BJ (cell line): ENCODE measurements around the gene CLEC4M. TPM values are rescaled to one million over a fixed set of nuclear protein-coding genes. Genes with fewer than 3 reads are reported as not detected.

Experiments used
- CTCF ChIA-PET: fragments of 350-600 bp; formaldehyde crosslinking; extraction: SDS; loops from one replicate; lab custom pipeline; 2021; ENCODE audit warnings: antibody characterized with exemption, inconsistent platforms; lab: Yijun Ruan, JAX
- POLR2A ChIA-PET: fragments of 300-600 bp; sonication (Branson Sonifier 250); formaldehyde crosslinking; extraction: SDS; loops from one replicate; lab custom pipeline; 2021; ENCODE audit warnings: antibody characterized with exemption; lab: Charles Lee
- DNase-seq: peaks from one replicate; pipeline ENCODE4 v3.0.0-alpha.2; 2011; ENCODE audit warnings: low read depth
- H3K27me3 ChIP-seq: 2 replicates; pipeline ENCODE4 v1.6.0; 2011; ENCODE audit warnings: low read length; ENCODE audit not compliant: control insufficient read depth, insufficient read depth
- H3K36me3 ChIP-seq: 2 replicates; pipeline ENCODE4 v1.5.1; 2011; ENCODE audit warnings: low read length; ENCODE audit not compliant: control insufficient read depth, insufficient read depth
- H3K4me3 ChIP-seq: 2 replicates; pipeline ENCODE4 v1.5.1; 2011; ENCODE audit warnings: low read depth, mild to moderate bottlenecking, control low read depth, low read length
- polyA plus RNA-seq: library from polyadenylated mRNA; depleted of rRNA; stranded (reverse); fragments of >200 nt; gene quantifications from 2 replicates; pipeline ENCODE4 v1.2.3, GENCODE V29; 2011
- TF ChIP-seq, protein P1 (sequence below): IDR thresholded peaks from 2 replicates; pipeline ENCODE4 v1.5.1; 2011; ENCODE audit warnings: low read depth, mild to moderate bottlenecking, control low read depth, inconsistent platforms, low read length, moderate library complexity; ENCODE audit not compliant: insufficient read depth

Gene CLEC4M
- polyA plus RNA-seq, 1 experiment = not detected

DNA sequence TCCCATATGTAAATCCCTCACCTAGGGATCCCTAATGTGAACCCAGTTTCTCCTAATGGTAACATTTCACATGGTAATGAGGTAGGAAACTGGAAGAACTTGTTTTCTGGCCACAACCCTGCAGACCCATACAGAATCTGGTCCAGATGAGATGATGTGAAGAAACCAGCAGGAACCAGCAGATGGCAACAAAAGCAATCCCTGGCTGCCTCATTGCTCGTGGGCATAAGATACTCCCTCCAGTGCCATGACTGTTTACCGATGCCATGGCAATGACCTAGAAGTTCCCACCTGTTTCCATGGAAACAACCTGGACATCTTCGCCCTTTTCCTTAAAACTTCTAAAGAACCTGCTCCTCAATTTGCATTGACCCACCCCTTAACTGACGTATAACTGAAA is 14.3 kb upstream of the CLEC4M start:
- Histone ChIP-seq H3K27me3 (peaks cover 2% of the 10 kb centered on the region), H3K4me3 (no peak overlapping the region), H3K36me3 (no peaks in the 10 kb centered on the region)
- ChIA-PET CTCF (no interaction called here), POLR2A (no interaction called here)
- TF ChIP-seq, protein P1, sequence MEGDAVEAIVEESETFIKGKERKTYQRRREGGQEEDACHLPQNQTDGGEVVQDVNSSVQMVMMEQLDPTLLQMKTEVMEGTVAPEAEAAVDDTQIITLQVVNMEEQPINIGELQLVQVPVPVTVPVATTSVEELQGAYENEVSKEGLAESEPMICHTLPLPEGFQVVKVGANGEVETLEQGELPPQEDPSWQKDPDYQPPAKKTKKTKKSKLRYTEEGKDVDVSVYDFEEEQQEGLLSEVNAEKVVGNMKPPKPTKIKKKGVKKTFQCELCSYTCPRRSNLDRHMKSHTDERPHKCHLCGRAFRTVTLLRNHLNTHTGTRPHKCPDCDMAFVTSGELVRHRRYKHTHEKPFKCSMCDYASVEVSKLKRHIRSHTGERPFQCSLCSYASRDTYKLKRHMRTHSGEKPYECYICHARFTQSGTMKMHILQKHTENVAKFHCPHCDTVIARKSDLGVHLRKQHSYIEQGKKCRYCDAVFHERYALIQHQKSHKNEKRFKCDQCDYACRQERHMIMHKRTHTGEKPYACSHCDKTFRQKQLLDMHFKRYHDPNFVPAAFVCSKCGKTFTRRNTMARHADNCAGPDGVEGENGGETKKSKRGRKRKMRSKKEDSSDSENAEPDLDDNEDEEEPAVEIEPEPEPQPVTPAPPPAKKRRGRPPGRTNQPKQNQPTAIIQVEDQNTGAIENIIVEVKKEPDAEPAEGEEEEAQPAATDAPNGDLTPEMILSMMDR = no peak; the same call in 1 of the 2 replicates
- DNase-seq = no peak

DNA sequence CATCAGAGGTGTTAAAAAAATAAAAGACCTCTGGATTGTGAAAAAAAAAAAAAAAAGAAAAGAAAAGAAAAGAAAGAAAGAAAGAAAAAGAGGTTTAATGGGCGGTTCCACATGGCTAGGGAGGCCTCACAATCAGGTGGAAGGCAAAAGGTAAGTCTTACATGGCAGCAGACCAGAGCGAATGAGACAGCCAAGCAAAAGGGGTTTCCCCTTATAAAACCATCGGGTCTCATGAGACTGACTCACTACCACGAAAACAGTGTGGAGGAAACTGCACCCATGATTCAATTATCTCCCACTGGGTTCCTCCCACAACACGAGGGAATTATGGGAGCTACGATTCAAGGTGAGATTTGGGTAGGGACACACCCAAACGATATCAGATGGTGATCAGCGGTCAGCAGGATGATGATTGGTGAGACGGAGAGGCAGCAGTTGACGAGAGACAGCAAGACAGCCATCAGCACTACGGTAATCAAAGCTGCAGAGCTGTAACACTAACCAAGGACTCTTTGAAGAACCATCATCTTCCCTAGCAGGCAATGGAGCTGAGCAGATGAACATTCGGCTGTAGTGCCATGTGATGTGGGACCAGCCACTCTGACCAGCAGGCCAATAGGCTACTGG is 11.8 kb upstream of the CLEC4M start:
- no peak for DNase-seq
- CTCF ChIA-PET = no interaction called here
- TF ChIP-seq, protein P1 = no peak

DNA sequence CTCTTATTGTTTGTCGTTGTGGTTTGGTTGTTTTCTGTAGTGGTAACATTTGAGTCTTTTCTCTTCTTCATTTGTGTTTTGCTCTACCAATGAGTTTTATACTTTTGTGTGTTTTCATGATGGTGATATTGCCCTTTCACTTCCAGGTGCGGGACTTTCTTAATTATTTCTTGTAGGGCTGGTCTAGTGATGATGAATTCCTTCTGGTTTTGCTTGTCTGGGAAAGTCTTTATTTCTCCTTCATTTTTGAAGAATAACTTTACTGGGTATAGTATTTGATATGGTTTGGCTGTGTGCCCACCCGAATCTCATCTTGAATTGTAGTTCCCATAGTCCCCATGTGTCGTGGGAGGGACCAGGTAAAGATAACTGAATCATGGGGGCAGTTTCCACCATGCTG is 6.8 kb upstream of the CLEC4M start:
- H3K36me3 ChIP-seq = no peaks in the 10 kb centered on the region
- no peak for DNase-seq
- H3K27me3 ChIP-seq = no peaks in the 10 kb centered on the region; the same call in 1 of the 2 replicates
- ChIA-PET POLR2A (no interaction called here), CTCF (no interaction called here)
- H3K4me3 ChIP-seq = no peak overlapping the region
- TF ChIP-seq, protein P1 = no peak

More for the DNA sequence above, 11.8 kb upstream of the CLEC4M start:
- Histone ChIP-seq H3K4me3 (no peak overlapping the region), H3K27me3 (peaks cover 2% of the 10 kb centered on the region), H3K36me3 (no peaks in the 10 kb centered on the region)
- POLR2A ChIA-PET = no interaction called here

GRCh38 chr19:7757358-7757757 is 5.7 kb upstream of the CLEC4M start:
- no peak for DNase-seq
- Histone ChIP-seq H3K27me3 (no peaks in the 10 kb centered on the region), H3K36me3 (no peaks in the 10 kb centered on the region), H3K4me3 (no peak overlapping the region)
- CTCF ChIA-PET = no interaction called here
- POLR2A ChIA-PET = no interaction called here
- TF ChIP-seq, protein P1 = no peak

- Histone ChIP-seq H3K27me3 (no peaks in the 10 kb centered on the region), H3K36me3 (no peaks in the 10 kb centered on the region), H3K4me3 (no peak overlapping the region)
- POLR2A ChIA-PET = no interaction called here
- DNase-seq = no peak
- CTCF ChIA-PET = no interaction called here
- TF ChIP-seq, protein P1 = no peak
These were observed 3.9 kb upstream of the CLEC4M start for GRCh38 chr19:7759156-7759555.
